Measurements from ENCODE around the gene LDLRAD2. TPM values are rescaled to one million over a fixed set of nuclear protein-coding genes. Genes with fewer than 3 reads are reported as not detected.

Gene LDLRAD2
- total and polyA plus RNA-seq, 9 of the 15 experiments (the other 6 are each of a cell fraction or from before 2014, with no cell fraction given): 0.45 to 0.48 TPM; not detected in 7

- Histone ChIP-seq H2AFZ (ENCODE audit: low read depth, low read length) (no peak overlapping the region), H4K20me1 (replicated peaks; ENCODE audit: control insufficient read depth, insufficient read depth, low read length) (no peaks in the 10 kb centered on the region), H3K36me3 (ENCODE audit: control insufficient read depth, insufficient read depth, low read length) (peaks cover 82% of the 10 kb centered on the region), H3K4me3 (no peak overlapping the region), H3K4me2 (ENCODE audit: insufficient read depth, low read length) (no peak overlapping the region), H3K4me1 (replicated peaks in 1 of 2; ENCODE audit: control insufficient read depth in 2 of 2, insufficient read depth in 2 of 2, low read length in 2 of 2) (peaks cover 13 to 28% of the 10 kb centered on the region in 2 experiments; a peak in 4 of 5 replicates), H3K9ac (ENCODE audit: insufficient read depth in 1 of 2, low read depth in 2 of 2, low read length in 2 of 2) (no peak overlapping the region), H3K27me3 (ENCODE audit: control insufficient read depth in 2 of 2, insufficient read depth in 2 of 2, low read length in 2 of 2) (no peaks in the 10 kb centered on the region), H3K27ac (ENCODE audit: extremely low read depth, low read depth, low read length) (no peak overlapping the region), H3K9me1 (ENCODE audit: control insufficient read depth, insufficient read depth, low read length) (peaks cover 4% of the 10 kb centered on the region), H3K9me3 (replicated peaks; ENCODE audit: control insufficient read depth, insufficient read depth, low read depth, low read length) (peaks cover 8% of the 10 kb centered on the region; the same call in 1 of the 2 replicates), H3K79me2 (ENCODE audit: control insufficient read depth, insufficient read depth, low read length) (no peaks in the 10 kb centered on the region)
- in situ Hi-C loops (cut with MboI): no loop called here
- intact Hi-C loops (cut with micrococcal nuclease): no loop called here
- 89% methylated on average over 19 of the region's 19 CpGs for WGBS (ENCODE audit: insufficient coverage, low coverage, missing lambda C conversion rate)
- ATAC-seq (no peak), FAIRE-seq (peak; percentile 15), DNase-seq (ENCODE audit: extremely low read depth in 1 of 4, low spot score in 3 of 4) (no peak)
- CTCF ChIA-PET (ENCODE audit: low intra/inter-chr PET ratio): interaction anchor here (0.6 kb wide), 1 partner anchor 113 kb away, joined by 3 read pairs; no protein-coding TSS in a partner anchor
- BruUV-seq (replicated peaks): no TSS peak
- POLR2A ChIA-PET: interaction anchor here (0.8 kb wide), 1 partner anchor 552 kb away, joined by 3 read pairs; no protein-coding TSS in a partner anchor
- TF ChIP-seq TRIM28 (IDR thresholded peaks at IDR 0.05) (no peak), BHLHE40 (IDR thresholded peaks at IDR 0.05; ENCODE audit: low read length) (0 out of 2 replicates have a peak, but pooled peaks have one; percentile 5), KLF13 (tag; IDR thresholded peaks at IDR 0.05; ENCODE audit: borderline replicate concordance, low read depth) (no peak), KDM1A (IDR thresholded peaks at IDR 0.05) (0 out of 4 replicates have a peak, but pooled peaks of 1 of the 2 experiments have one; percentile 16), BCL6 (CRISPR knock-in tag; IDR thresholded peaks at IDR 0.05) (no peak)
Measured at GRCh38 chr1:21861602-21862429, 49.8 kb downstream of the LDLRAD2 start.

All from K562 (cell line).